CD4-positive, CD25-positive, alpha-beta regulatory T cell (primary cell): ENCODE measurements around the gene SLC5A2. TPM values are rescaled to one million over a fixed set of nuclear protein-coding genes. Genes with fewer than 3 reads are reported as not detected.
A peak's percentile ranks its signal among the peaks of the same experiment; 100 is the strongest.

ENCODE experiments used
- ATAC-seq, 2 donors: fragments of 150-1000 bp; cut with Tn5 transposase; one replicate each; pipeline ENCODE4 v1.10.0; 2021; ENCODE audit warnings: low read depth in 2 of 2, moderate number of reproducible peaks in 2 of 2, moderate library complexity in 1 of 2
- DNase-seq, 3 donors: peaks; one replicate each; pipeline versions ENCODE4 v3.0.0 to v3.0.0-alpha.2; 2012 to 2022; ENCODE audit warnings: mixed read lengths in 1 of 3
- H3K27ac ChIP-seq: one replicate; pipeline ENCODE4 v1.7.0; 2013; ENCODE audit warnings: mild to moderate bottlenecking, low read length; ENCODE audit not compliant: insufficient read depth, poor library complexity, severe bottlenecking
- H3K27me3 ChIP-seq: one replicate; pipeline ENCODE4 v1.7.0; 2013; ENCODE audit warnings: low read length; ENCODE audit not compliant: control insufficient read depth, insufficient read depth
- H3K36me3 ChIP-seq: one replicate; pipeline ENCODE4 v1.7.0; 2013; ENCODE audit warnings: mild to moderate bottlenecking, low read length, moderate library complexity; ENCODE audit not compliant: control insufficient read depth, insufficient read depth
- H3K4me1 ChIP-seq: 2 replicates; pipeline ENCODE4 v1.7.0; 2013; ENCODE audit warnings: mild to moderate bottlenecking, low read length; ENCODE audit not compliant: insufficient read depth, control insufficient read depth, poor library complexity, severe bottlenecking
- H3K4me3 ChIP-seq: one replicate; pipeline ENCODE4 v1.7.0; 2013; ENCODE audit warnings: low read depth, mild to moderate bottlenecking, low read length, moderate library complexity
- H3K9me3 ChIP-seq, 2 experiments: 1 replicate in 1 of 2; 2 replicates in 1 of 2; pipeline ENCODE4 v1.7.0; 2013; ENCODE audit warnings: low read length in 2 of 2, mild to moderate bottlenecking in 1 of 2, moderate library complexity in 1 of 2; ENCODE audit not compliant: control insufficient read depth in 2 of 2
- H3K27ac Mint-ChIP-seq, 3 donors: one replicate each; pipeline ENCODE4 v1.8.0; 2020 to 2022; ENCODE audit warnings: mild to moderate bottlenecking in 3 of 3, mixed read lengths in 3 of 3, moderate library complexity in 2 of 3
- H3K27me3 Mint-ChIP-seq: one replicate; pipeline ENCODE4 v1.8.0; 2022; ENCODE audit warnings: mild to moderate bottlenecking, mixed read lengths
- H3K36me3 Mint-ChIP-seq: one replicate; pipeline ENCODE4 v1.8.0; 2020; ENCODE audit warnings: mixed read lengths
- H3K4me1 Mint-ChIP-seq, 4 donors: one replicate each; pipeline ENCODE4 v1.8.0; 2020 to 2022; ENCODE audit warnings: mixed read lengths in 4 of 4, mild to moderate bottlenecking in 1 of 4
- H3K4me3 Mint-ChIP-seq, 4 donors: one replicate each; pipeline ENCODE4 v1.8.0; 2020 to 2022; ENCODE audit warnings: mild to moderate bottlenecking in 4 of 4, mixed read lengths in 4 of 4, moderate library complexity in 3 of 4
- H3K9me3 Mint-ChIP-seq, 7 donors: one replicate each; pipeline ENCODE4 v1.8.0; 2020 to 2022; ENCODE audit warnings: mixed read lengths in 7 of 7, mild to moderate bottlenecking in 3 of 7, moderate library complexity in 2 of 7
- polyA plus RNA-seq, 4 donors: library from polyadenylated mRNA; unstranded; fragments of 300-500 nt; fragmentation: Illumina TruSeq; gene quantifications; one replicate each; pipeline ENCODE4 v1.2.3, GENCODE V29; 2021
- total RNA-seq: library from RNA; stranded (reverse); gene quantifications from one replicate; pipeline ENCODE4 v1.2.3, GENCODE V29; 2022

SLC5A2 gene
- total and polyA plus RNA-seq, 5 donors from 2014 or later: 0.76 to 3.8 (median 1.4) TPM

DNA sequence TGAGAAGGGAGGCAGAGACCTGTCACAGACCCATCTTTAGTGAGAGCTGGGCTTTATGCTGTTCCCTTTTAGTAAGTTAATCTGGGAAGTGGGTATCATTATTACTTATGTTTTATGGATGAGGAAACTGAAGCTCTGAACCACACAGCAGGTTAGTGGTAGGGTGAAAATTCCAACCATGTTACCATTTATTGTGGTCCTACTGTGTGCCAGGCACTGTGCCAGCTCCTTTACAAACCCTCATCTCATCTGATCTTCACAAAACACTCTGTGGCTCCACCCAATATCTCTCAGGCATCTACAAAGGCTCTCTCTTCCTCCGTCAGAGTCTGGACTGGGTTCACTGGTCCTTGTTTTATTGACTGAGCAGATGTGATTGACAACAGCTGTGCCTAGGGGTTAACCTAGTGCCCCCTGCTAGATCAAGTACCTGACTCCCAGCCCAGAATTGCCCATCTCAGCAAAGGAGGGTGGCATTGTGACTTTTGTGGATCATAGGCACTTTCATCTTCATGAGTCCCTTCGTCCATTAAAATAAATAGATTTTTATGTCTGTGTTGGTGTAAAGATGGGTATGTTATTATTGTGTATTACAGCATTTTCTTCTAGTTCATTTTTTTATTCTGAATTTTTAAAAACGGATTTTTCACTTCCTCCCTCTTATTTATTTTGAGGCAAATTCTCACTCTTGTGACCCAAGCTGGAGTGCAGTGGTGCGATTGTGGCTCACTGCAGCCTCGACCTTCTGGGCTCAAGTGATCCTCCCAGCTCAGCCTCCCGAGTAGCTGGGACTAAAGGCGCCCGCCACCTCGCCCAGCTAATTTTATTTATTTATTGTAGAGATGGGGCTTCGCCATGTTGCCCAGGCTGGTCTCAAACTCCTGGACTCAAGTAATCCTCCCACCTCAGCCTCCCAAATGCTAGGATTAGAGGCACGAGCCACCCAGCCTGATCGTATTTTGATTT is 7.9 kb upstream of the SLC5A2 start:
- no peaks in the 10 kb centered on the region for H3K27me3 ChIP-seq
- H3K9me3 Mint-ChIP-seq: no peaks in the 10 kb centered on the region
- H3K4me3 ChIP-seq: no peak overlapping the region
- peak overlapping the region; percentile 5 to 89 (median 65) for H3K4me3 Mint-ChIP-seq
- peaks cover 0 to 31% (median 6%) of the 10 kb centered on the region in 4 donors for H3K4me1 Mint-ChIP-seq
- no peak overlapping the region for H3K27ac ChIP-seq
- no peaks in the 10 kb centered on the region for H3K36me3 ChIP-seq
- H3K4me1 ChIP-seq: peaks cover 33% of the 10 kb centered on the region
- no peak for DNase-seq
- ATAC-seq: no peak
- no peak overlapping the region for H3K27ac Mint-ChIP-seq
- H3K9me3 ChIP-seq: no peaks in the 10 kb centered on the region
- no peaks in the 10 kb centered on the region for H3K36me3 Mint-ChIP-seq
- peaks cover 9% of the 10 kb centered on the region for H3K27me3 Mint-ChIP-seq

DNA sequence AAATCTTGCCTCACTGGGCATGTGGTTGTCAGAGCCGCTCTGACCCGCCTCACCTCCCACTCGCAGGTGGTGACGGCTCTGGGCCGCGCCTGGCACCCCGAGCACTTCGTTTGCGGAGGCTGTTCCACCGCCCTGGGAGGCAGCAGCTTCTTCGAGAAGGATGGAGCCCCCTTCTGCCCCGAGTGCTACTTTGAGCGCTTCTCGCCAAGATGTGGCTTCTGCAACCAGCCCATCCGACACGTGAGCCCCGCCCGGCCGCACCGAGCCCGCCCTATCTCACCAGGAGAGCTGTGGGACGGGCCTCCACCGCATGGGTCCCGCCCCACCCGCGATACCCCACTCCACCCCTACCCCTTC is 7.0 kb upstream of the SLC5A2 start:
- Mint-ChIP-seq H3K36me3 (no peaks in the 10 kb centered on the region), H3K27ac (peak overlapping the region in 2 of 3 donors; percentile 56 to 88), H3K9me3 (no peaks in the 10 kb centered on the region), H3K27me3 (peaks cover 9% of the 10 kb centered on the region), H3K4me3 (peak overlapping the region; percentile 78 to 89 (median 81)), H3K4me1 (peaks cover 0 to 31% (median 6%) of the 10 kb centered on the region in 4 donors)
- H3K36me3 ChIP-seq: no peaks in the 10 kb centered on the region
- peaks cover 33% of the 10 kb centered on the region for H3K4me1 ChIP-seq
- H3K27ac ChIP-seq: no peak overlapping the region
- no peak overlapping the region for H3K4me3 ChIP-seq
- no peak for ATAC-seq
- peak in 1 of 3 donors; percentile 27 for DNase-seq
- no peaks in the 10 kb centered on the region for H3K9me3 ChIP-seq
- H3K27me3 ChIP-seq: no peaks in the 10 kb centered on the region

DNA sequence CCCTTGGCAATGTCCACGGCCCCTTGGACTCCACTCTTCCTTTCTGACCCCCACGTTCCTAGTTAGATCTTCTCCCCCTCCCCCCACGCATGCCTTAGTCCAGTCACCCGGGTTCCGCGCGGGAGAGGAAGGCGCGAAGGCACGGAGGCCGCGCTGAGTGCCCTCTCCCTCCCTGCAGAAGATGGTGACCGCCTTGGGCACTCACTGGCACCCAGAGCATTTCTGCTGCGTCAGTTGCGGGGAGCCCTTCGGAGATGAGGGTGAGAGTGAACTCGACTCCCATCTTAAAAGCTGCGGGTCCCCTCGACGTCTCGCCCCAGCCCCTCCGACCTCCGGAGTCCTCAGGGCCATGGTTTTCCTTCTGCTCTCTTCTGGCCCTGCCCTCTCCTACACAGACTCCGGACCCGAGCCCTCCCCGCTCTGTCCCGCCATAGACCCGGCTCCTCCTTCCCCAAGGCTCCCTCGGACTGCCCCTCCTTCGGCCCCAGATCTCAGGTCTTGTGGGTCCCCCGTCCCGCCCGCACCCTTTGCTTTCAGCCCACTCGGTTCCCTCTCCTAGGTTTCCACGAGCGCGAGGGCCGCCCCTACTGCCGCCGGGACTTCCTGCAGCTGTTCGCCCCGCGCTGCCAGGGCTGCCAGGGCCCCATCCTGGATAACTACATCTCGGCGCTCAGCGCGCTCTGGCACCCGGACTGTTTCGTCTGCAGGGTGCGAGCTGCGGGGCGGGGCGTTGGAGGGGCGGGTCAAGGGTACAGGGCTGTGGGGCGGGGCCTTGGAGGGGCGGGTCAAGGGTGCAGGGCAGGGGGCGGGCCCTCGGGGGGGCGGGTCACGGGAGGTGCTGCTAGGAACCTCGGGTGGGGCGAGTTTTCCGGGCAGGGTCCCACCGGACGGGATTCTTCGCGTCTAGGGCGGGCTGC is 6.4 kb upstream of the SLC5A2 start:
- peaks cover 5% of the 10 kb centered on the region for H3K27me3 Mint-ChIP-seq
- no peaks in the 10 kb centered on the region for H3K9me3 Mint-ChIP-seq
- Histone ChIP-seq H3K36me3 (no peaks in the 10 kb centered on the region), H3K27me3 (no peaks in the 10 kb centered on the region), H3K4me1 (peaks cover 31% of the 10 kb centered on the region), H3K9me3 (no peaks in the 10 kb centered on the region), H3K4me3 (peak overlapping the region; percentile 37), H3K27ac (peak overlapping the region; percentile 55)
- peaks cover 0 to 28% (median 6%) of the 10 kb centered on the region in 4 donors for H3K4me1 Mint-ChIP-seq
- H3K4me3 Mint-ChIP-seq: peak overlapping the region; percentile 79 to 94 (median 86)
- H3K27ac Mint-ChIP-seq: peak overlapping the region in 2 of 3 donors; percentile 56 to 88
- DNase-seq (peak; percentile 73 to 92 (median 81)), ATAC-seq (peak; percentile 89 to 92)
- H3K36me3 Mint-ChIP-seq: no peaks in the 10 kb centered on the region

DNA sequence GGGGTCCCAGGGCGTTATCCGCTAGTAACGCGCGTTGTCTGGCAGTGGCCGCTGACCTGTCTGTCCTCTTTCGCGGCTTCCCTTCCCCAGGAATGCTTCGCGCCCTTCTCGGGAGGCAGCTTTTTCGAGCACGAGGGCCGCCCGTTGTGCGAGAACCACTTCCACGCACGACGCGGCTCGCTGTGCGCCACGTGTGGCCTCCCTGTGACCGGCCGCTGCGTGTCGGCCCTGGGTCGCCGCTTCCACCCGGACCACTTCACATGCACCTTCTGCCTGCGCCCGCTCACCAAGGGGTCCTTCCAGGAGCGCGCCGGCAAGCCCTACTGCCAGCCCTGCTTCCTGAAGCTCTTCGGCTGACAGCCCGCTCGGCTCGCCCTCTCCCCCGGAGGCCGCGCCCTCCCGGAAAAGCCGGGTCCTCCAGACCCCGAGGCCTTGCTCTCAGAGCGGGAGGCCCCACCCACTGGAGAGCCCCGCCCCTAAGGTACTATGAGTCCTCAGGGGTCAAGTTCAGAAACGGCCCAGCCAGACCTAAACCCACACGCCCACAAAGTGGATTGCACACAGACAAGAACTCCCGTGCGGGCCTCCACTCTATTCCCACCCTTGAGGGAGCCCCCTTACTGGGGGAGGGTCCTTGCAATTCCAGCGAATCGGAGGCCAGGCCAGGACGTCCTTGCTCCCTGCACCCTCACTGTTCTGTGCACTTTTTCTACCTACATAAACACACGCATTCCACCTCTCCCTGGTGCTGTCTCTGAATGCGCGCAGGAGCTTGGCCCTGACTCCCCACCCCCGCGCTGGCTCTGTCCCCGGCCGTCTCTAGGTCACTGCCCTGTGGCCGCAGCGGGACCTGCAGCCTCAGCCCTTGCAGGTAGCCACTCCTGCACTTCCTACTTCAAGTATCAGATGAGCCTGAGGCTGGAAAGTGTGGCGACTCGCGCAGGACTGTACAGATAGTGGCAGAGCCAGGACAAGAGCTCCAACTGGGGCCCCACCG is 5.4 kb upstream of the SLC5A2 start:
- peak overlapping the region; percentile 33 for H3K27ac ChIP-seq
- Mint-ChIP-seq H3K27ac (peak overlapping the region; percentile 15 to 48 (median 26)), H3K4me3 (peak overlapping the region; percentile 79 to 90 (median 86)), H3K36me3 (no peaks in the 10 kb centered on the region), H3K4me1 (peaks cover 0 to 24% (median 5%) of the 10 kb centered on the region in 4 donors), H3K9me3 (no peaks in the 10 kb centered on the region), H3K27me3 (peaks cover 4% of the 10 kb centered on the region)
- ATAC-seq (peak; percentile 8 to 17), DNase-seq (peak in 2 of 3 donors; percentile 37 to 50)
- no peaks in the 10 kb centered on the region for H3K9me3 ChIP-seq
- H3K36me3 ChIP-seq: no peaks in the 10 kb centered on the region
- peaks cover 24% of the 10 kb centered on the region for H3K4me1 ChIP-seq
- H3K27me3 ChIP-seq: no peaks in the 10 kb centered on the region
- no peak overlapping the region for H3K4me3 ChIP-seq

DNA sequence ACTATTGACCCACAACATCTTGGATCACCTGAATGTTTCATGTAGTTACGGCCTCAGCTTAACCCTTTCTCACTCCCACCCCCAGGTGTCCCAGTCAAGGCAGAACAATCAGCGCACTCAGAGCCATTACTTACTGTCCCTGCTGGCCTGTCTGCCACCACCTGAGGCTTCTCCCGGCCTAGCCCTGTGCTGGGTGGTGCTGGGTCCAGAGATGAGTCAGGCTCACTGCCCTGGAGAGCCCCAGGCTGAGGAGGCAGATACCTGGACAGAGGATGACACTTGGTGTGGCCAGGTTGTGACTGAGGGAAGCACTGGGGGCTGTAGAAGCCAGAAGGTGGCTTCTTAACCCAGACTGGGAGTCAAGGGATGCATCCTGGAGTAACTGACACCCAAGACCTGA is 4.0 kb upstream of the SLC5A2 start:
- Mint-ChIP-seq H3K36me3 (no peaks in the 10 kb centered on the region), H3K9me3 (no peaks in the 10 kb centered on the region), H3K4me3 (peak overlapping the region in 2 of 4 donors; percentile 16 to 90)

DNA sequence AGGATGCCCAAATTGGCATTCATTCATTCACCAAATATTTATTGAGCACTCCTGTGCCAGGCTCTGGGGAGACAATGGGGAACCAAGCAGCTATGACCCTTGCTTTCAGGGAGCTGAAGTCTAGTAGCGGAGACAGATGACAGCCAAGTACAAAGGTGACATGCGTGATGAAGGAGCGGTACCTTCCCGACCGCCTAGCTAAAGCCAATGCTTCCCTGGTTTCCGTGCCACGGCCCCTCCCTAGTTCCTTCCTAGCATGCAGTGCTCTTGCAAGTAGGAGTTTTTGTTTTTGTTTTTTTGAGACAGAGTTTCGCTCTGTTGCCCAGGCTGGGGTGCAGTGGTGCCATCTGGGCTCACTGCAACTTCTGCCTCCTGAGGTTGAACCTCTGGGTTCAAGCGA is 3.2 kb upstream of the SLC5A2 start:
- H3K4me1 ChIP-seq: peaks cover 19% of the 10 kb centered on the region
- Mint-ChIP-seq H3K9me3 (no peaks in the 10 kb centered on the region), H3K27ac (peak overlapping the region in 1 of 3 donors; percentile 83)

More for the DNA sequence above, 4.0 kb upstream of the SLC5A2 start:
- peaks cover 19% of the 10 kb centered on the region for H3K4me1 ChIP-seq
- ATAC-seq (no peak), DNase-seq (no peak)
- H3K9me3 ChIP-seq: no peaks in the 10 kb centered on the region
- no peaks in the 10 kb centered on the region for H3K27me3 ChIP-seq
- Mint-ChIP-seq H3K4me1 (peaks cover 0 to 21% (median 1%) of the 10 kb centered on the region in 4 donors), H3K27me3 (no peaks in the 10 kb centered on the region), H3K27ac (no peak overlapping the region)
- H3K36me3 ChIP-seq: no peaks in the 10 kb centered on the region
- H3K4me3 ChIP-seq: no peak overlapping the region
- H3K27ac ChIP-seq: no peak overlapping the region

More for the DNA sequence above, 3.2 kb upstream of the SLC5A2 start:
- Histone ChIP-seq H3K36me3 (no peaks in the 10 kb centered on the region), H3K27me3 (no peaks in the 10 kb centered on the region), H3K9me3 (no peaks in the 10 kb centered on the region), H3K27ac (no peak overlapping the region), H3K4me3 (no peak overlapping the region)
- H3K27me3 Mint-ChIP-seq: no peaks in the 10 kb centered on the region
- DNase-seq (no peak), ATAC-seq (no peak)
- H3K36me3 Mint-ChIP-seq: no peaks in the 10 kb centered on the region
- H3K4me1 Mint-ChIP-seq: peaks cover 0 to 21% (median 1%) of the 10 kb centered on the region in 4 donors
- H3K4me3 Mint-ChIP-seq: peak overlapping the region in 1 of 4 donors; percentile 41
